Right renal cortex interstitium (tissue), 3 donors: ENCODE data around the gene TRIM44. TPM values are rescaled to one million over a fixed set of nuclear protein-coding genes. Genes with fewer than 3 reads are reported as not detected.
A peak's percentile ranks its signal among the peaks of the same experiment; 100 is the strongest.
"Not testable (repeated sequence)": the region's sequence is repeated elsewhere in the genome, so short reads cannot be mapped to it uniquely, and the experiment has no call there.

Experiments
- DNase-seq, 3 donors: peaks; one replicate each; pipeline ENCODE4 v3.0.0-alpha.2; 2013; ENCODE audit warnings: low read depth in 3 of 3, low spot score in 2 of 3
- polyA plus RNA-seq, 3 donors: library from polyadenylated mRNA; unstranded; fragments of 120-200 nt; gene quantifications; one replicate each; pipeline ENCODE4 v1.2.1, GENCODE V29; 2013; ENCODE audit not compliant: insufficient read length in 3 of 3

TRIM44 gene
- polyA plus RNA-seq, 3 donors, result 98.6 to 107 (median 105) TPM

DNA sequence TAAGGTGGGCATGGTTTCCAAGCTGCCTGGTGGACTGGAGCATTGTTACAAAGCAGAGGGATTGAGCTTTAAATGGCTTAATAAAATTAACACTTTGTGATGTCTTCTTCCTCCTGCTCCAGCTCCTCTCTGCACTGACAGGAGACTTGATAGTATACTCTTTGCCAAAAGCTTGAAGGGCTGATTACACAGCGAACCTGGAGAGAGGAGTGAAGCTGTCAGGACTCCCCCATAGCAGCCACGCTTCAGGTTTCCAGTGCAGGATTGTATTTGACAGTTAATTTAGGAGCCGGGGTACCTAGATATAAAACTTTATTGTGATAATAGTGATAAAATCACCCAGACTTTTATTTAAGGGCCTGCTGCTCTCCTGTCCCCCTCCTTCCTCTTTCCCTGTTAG lies 50.0 kb downstream of the TRIM44 start:
- DNase-seq, result peak in 1 of 3 donors; percentile 19

DNA sequence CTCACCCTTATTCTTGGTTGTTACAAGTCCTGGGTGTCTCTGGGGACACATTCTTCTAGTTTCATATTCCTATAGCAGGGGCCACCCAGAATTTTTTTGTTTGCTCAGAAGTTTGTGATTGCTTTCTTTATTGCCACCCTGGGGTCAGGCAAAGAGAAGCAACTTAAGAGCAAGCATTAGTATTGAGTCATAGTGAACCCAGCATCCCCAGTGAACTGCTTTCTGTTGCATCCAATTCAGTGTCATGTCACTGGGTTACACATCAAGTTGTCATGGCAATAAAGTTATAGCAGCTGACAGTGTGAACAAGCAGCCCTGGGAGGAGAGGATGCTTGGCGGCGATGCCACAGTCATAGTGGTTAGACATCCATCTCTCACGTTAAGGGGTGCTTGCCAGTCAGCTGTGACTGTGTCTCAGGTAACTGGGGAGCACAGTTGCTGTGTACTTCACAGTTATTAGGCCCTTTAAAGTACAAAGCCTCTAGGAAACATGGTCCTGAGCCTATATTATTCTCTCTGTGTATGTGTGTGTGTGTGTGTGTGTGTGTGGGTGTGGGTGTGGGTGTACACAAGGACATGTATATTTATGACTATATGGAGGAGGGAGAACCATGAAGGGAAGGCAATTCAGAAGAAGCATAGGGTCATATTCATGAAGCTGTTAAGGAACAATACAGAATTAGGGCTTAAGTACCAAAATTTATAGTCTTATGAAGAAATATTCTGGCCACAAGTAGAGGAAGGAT lies 52.5 kb downstream of the TRIM44 start:
- no peak for DNase-seq

DNA sequence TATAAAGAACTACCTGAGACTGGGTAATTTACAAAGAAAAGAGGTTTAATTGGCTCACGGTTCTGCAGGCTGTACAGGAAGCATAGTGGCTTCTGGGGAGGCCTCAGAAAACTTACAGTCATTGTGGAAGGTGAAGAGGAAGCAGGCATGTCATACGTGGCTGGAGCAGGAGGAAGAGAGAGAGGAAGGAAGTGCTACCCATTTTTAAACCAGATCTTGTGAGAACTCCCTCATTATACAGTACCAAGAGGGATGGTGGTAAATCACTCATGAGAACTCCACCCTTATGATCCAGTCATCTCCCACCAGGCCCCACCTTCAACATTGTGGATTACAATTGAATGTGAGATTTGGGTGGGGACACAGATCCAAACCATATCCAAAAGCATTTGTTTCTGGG lies 53.1 kb downstream of the TRIM44 start:
- not testable (repeated sequence) for DNase-seq

DNA sequence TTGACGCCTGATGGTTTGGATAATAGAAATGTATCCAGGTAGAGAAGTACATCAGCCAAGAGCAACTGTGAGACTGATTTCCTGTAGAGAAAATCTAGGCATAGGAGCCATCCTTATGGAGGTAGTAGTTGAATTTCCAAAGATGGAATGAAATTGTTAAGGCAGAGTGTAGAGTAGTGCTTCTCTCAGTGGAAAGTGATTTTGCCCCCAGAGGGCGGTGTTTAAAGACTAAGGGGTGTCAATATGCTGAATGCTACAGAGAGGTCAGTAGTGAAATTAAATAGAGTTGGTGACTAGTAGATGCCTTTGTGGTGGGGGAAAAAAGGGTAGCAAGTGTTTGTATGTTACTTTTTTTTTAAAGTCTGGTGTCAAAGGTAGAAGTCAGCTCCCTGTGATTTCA lies 54.5 kb downstream of the TRIM44 start:
- no peak for DNase-seq

DNA sequence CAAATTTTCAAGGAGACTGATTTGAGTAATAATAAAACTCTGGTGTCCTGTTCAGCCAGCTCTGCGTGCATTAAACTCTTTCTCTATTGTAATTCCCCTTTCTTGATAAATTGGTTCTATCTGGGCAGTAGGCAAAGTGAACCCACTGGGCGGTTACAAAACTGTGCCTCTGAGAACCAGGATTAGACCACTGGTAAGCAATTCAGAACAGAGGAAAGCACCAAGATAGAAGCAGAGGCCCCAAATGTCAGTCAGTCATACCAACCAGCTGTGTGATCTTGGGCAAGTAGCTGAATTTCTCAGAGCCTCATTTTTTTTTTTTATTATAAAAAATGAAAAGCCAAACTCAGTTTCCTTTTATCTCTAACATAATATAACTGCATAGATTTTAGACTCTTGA lies 54.9 kb downstream of the TRIM44 start:
- DNase-seq, result no peak

DNA sequence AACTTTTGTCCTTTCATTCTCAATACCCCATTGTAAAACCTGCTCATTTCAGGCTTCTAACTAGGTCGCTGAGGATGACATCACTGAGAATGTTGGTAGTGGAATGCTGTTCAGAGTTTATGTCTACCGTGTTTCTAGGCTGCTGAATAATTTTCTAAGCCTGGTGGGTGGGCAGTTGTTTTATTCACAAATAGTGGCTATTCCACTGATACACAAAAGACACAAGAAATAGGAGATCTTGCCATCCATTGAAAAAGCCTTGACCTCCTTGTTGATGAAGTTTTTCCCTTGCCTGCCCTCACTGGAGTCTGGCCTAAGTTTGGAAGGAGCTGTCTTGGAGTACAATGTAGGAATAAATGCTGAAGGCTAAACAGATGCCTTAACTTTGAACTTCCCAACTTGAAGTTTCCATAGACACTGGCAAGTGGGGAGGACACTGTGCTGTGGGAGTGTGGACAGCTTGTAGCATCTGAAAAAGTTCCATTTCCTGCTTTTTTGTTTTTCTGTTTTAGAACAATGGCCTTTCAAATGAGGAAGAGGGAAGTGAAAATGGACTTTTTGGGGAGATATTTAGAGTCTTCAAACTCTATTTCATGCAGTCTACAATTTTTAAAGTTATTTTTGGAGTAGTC lies 59.2 kb downstream of the TRIM44 start:
- DNase-seq, result no peak

DNA sequence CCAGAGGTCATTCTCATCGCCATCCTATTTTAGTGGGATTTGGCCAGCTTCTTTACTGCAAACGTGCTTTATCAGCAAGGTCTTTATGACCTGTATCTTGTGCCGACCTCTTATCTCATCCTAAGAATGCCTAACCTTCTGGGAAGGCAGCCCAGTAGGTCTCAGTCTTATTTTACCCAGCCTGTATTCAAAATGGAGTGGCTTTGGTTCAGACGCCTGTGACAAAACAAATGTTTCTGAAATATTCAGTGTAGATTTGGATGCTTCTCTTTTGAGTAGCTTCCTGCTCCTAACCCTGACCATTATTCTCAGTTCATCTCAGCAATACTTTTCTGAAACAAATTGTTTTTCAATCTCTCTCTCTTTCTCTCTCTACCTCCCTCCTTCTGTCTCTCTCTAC lies 60.1 kb downstream of the TRIM44 start:
- DNase-seq, result no peak

DNA sequence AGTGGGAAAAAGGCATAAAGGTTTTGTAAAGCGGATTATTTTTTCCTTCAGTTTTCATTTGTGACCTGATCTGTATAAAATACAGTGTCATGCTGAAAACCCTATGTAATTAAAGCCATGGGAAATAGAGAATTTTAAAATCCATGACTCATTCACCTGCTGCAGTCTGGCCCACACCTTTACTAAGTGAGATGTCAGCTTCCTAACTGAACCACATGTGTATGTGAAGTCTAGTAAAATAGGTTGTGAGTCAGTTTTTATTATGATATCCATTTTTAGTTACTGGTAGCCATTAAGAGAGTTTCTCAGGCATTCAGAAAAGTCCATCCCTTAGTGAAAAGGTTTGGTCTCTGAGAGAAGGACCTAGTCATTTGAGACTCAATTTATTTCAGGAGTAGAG lies 60.9 kb downstream of the TRIM44 start:
- no peak for DNase-seq

DNA sequence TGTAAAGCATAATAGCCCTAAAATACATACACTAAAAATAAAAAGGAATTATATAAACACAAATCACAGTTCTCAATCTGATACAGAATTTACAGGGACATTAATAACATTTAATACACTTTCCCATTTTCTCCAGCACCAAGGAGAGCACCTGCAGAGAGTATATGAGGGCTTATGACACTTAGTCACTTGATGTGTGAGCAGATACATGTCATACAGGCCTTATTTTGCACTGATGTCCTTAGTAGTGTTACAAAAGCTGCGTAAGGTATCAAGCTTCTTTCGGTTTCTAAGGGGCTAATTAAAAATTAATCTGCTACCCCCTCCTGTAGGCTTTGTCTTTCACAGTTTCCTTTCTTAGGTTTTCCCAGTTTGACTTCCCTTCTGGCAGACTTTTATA lies 61.3 kb downstream of the TRIM44 start:
- DNase-seq, result no peak

DNA sequence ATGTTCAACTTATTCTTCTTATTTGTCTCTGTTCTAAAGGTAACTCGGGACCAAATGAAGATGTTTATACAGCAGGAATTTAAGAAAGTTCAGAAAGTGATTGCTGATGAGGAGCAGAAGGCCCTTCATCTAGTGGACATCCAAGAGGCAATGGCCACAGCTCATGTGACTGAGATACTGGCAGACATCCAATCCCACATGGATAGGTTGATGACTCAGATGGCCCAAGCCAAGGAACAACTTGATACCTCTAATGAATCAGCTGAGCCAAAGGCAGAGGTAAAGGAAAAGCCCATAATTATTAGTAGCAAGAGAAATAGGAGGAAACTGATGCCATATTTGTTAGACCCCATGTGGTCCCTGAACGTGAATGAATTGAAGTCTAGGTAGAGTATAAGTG lies 63.3 kb downstream of the TRIM44 start:
- DNase-seq, result no peak

DNA sequence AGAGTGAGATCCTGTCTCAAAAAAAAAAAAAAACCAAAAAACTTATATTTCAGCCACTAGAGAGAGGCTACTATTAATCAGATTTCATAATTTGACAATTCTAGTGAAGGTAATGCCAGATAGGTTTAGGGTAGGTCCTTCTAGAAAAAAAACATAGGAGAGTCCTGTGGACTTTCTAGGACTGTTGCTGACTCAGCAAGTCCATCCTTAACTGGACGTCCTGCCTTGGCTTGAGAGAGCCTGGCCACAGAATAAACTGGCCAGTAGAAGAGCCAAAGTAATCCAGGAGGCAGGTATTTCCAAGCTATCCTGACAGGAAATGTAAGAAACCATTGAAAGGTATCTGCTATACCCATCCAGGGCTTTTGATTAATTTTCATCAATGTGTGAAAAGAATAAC lies 64.6 kb downstream of the TRIM44 start:
- DNase-seq, result no peak

DNA sequence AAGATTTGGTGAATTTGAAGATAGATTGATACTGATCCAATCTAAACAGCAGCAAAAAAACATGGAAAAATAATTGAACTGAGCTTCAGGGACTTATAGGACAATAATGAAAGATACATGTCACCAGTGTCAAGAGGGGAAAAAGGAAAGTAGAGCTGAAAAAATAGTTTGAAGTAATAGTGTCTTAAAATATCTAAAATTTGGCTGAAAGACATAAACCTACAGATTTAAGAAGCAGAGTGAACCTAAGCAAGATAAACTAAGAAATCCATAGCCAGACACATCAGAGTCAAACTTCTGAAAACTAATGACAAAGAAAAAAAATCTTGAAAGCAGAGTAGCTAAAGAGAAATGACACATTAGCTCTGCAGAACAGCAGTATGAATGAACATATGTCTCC lies 67.7 kb downstream of the TRIM44 start:
- no peak for DNase-seq

DNA sequence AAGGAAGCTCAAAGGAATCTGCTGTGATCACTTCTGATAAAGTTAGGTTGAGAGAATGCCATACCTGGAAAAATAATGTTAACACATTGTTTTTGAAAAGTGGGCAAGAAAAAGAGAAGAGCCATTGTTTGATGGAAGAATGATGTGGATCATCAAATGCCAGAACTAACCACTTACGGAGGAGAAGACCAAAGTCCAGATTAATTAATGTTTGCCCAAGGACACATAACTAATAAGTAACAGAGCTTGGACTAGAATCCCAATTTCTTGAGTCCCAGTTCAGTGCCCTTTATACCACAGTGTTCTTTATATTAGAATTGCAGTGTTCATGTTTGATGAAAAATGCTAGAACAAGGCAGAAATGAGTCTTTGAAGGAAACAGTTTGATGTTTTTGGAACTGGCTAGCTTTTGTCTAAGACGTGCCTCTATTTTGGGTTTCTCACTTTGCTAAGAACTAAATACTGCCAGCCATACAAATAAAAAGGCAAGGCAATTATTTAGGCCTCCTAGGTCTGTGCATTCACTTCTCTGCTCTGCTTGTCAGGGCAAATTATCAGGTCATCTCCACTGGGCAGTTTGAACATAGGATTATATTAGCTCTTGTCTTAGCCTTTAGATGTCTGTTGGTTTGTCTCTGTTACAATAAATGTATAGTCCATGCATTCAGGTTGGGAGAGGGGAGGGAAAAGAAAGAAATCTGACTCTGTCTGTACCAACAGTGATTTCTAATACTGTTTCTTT lies 72.3 kb downstream of the TRIM44 start:
- no peak for DNase-seq

DNA sequence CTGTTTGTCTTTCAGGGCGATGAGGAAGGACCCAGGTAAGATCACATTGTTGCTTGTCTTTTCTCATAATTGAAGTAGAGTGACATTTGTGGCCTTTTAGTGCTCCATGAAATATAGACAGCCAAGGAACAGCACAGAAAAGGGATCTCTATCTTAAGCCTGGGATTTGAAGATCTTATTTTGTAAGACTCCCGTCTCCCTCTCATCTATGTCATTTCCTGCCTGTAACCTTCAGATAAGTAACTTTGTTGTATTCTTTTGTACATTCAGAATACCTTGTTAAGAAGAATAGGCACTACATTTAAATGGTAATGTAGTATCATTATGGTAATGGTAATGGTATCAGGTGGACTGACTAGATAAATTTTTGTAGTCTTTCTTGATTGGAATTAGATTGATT lies 72.8 kb downstream of the TRIM44 start:
- DNase-seq, result no peak

DNA sequence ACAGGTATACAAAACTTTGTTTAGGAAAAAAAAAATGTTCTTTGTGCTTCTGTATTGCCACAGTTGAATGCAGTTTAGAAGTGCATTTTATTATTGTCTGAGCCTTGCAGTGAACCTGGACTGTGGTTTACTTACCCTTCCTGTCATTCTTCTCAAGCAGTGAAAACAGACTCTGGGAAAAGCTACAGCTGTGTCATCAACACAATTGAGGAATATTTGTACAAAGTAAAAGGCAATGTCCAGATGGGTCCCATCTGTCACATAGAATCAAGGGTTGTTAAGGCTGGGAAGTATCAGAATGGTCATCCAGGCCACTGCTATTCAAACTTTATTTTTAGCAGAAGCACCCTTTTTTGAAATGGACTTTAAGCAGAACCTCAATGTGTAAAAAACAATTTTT lies 73.3 kb downstream of the TRIM44 start:
- DNase-seq, result no peak

DNA sequence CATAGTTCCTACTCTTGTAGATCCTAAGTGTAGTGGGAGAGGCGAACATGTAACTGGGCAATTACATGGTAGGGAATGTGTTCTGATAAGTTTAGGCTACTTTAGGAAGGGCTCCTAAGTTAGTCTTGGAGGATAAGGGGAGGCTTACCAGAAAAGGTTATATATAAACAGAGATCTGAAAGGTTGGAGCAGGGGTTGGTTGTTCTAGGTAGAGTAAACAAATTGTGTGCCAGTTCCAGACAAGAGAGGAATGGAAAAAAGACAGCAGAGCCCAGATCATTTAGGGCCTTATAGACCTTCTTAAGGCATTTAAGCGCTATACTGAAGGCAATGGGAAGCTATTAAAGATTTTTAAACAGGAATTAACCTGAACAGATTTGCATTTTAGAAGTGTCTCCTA lies 74.4 kb downstream of the TRIM44 start:
- no peak for DNase-seq

DNA sequence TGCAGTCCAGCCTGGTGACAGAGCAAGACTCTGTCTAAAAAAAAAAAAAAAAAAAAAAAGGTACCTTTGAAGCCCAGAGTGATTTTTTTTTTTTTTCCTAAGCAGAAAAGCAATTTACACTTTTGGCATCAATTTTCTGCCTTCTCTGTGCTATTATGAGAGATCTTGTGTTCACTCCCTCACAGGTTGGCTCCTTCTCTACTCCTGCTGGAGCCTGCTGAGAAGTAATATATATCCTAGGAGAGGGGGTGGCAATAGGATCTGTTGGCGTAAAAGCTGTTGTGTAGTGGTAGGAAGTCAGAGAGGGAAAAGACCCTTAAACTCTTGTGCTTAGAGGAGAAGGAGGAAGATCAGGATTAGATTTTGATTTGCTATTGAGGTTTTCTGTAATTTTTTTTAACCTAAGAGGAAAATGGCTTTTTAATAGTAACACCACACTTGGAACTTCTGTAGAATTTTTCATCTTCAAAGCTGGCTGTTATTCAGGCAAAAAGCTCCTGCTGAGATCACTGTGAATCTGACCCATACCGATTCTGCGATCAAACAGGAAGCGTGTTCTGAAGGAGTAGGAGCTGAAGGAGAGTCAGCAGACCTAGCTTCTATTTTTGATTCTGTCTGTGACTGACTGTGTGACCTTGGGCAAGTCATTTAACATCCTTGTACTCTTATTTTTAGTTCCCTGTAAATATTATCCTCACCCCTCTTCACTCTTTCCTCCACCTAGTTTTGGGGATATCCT lies 77.7 kb downstream of the TRIM44 start:
- no peak for DNase-seq

DNA sequence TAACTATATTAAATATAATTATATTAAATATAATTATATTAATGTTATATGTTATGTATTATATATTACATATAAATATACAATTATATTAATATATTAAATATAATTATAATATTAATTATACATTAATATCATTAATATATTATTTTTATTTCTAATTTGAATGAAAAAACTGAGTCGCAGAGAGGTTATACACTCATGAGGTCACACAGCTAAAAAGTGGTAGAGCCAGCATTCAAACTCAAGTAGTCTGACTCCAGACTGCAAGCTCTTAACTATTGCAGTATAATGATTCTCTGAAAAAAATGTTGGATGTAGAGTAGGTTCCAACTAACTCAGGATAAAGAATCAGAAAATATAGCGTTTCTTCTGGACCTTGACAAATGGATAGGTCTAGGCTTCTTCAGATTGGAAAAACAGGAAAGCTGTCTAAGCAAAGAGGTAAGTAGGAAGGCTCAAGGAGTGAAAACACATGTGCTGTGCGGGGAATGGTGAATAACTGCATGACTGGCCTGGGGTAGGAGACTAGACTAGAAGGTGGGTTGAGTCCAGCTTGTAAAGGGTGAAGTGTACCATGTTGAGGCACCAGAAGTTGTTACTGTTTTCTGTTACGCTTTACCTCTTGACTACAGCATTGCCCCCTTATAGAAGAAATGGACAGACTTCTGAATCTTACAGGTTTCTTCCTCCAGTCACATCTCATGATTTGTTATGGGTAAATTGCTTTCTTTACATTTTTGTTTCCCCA lies 80.3 kb downstream of the TRIM44 start:
- DNase-seq, result no peak

DNA sequence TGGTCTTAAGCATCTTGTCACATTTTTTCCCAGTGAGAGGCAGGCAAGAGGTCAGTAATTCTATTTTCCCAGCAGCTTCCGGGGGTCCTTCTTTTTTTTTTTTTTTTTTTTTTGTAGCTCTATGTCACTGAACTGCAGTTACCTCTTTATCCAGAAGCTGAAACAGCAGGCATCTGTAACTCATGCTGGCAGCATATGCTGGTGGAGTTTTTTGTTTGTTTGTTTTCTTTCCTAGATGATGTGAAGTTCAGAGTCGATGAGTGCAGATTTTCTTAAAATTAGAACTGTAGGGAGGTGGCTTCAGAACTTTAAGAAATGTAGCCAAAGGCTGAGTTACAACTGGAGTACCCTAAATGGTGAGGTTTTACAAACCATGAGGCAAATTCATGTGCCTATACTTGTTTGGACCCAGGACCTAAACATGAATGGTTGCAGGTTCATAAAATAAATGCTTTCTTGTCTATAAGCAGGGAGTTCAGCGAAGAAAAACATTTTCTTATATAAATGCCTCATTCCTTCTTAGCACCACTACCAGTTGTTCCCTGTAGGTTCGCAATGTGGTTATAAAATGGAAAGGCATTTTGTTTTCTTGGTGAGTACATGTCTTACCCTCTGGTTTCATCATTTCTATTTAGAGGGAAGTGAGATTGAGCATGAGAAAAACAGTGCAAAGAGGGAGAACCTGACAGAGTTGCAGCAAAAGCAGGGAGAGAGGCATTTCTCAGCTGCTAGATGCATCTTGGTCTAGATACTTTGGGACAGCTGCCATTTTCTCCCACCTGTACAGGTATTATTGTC lies 84.0 kb downstream of the TRIM44 start:
- DNase-seq, result no peak

DNA sequence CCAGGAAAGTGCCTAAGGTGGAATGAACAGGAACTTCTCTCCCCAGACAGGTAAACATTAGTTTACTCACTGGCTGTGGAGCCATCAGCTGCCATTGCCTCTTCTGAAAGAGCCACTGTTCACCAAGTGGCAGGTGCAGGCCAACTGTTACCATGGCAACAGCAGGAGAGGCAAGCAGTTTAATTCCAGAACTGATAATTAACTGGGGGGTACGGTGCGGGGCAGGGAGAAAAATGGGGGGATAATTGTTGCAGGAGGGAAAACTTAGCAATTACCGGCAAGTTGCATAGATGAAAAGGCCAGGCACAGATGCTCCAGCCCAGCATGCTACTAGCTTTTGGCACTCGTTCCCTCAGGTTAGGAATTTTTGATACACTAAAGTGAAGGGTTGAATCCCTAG lies 85.1 kb downstream of the TRIM44 start:
- no peak for DNase-seq
